OCI-LY3 (cell line): ENCODE measurements around the gene DCST1.
A peak's percentile ranks its signal among the peaks of the same experiment; 100 is the strongest.

Experiments used
- H2AFZ ChIP-seq: fragments of 200-600, 300-600 bp; shearing (Covaris generic); 2 replicates; pipeline ENCODE4 v1.6.0; 2014; ENCODE audit warnings: antibody characterized with exemption, low read depth, low read length
- H3K27ac ChIP-seq: fragments of 200-600, 300-600 bp; sonication (generic); 2 replicates; pipeline ENCODE4 v1.5.1; 2014; ENCODE audit warnings: mild to moderate bottlenecking, low read length, moderate library complexity, mixed read lengths
- H3K27me3 ChIP-seq: fragments of 200-600, 300-600 bp; sonication (generic); 2 replicates; pipeline ENCODE4 v1.6.1; 2014; ENCODE audit warnings: low read depth, low read length, mixed read lengths
- H3K36me3 ChIP-seq: fragments of 200-600, 300-600 bp; sonication (generic); replicated peaks from 2 replicates; pipeline ENCODE3; 2014; ENCODE audit warnings: low read depth, low read length, mixed read lengths
- H3K4me1 ChIP-seq: fragments of 300-600, 200-600 bp; sonication (generic); 2 replicates; pipeline ENCODE4 v1.6.1; 2014; ENCODE audit warnings: low read length, mixed read lengths
- H3K4me2 ChIP-seq: fragments of 200-600, 300-600 bp; sonication (generic); 2 replicates; pipeline ENCODE4 v1.6.1; 2014; ENCODE audit warnings: low read length, mixed read lengths
- H3K4me3 ChIP-seq: fragments of 300-600, 200-600 bp; sonication (generic); 2 replicates; pipeline ENCODE4 v1.5.1; 2014; ENCODE audit warnings: antibody characterized with exemption, mild to moderate bottlenecking, low read length, moderate library complexity
- H3K79me2 ChIP-seq: fragments of 300-600, 200-600 bp; shearing (Covaris generic); 2 replicates; pipeline ENCODE4 v1.6.1; 2014; ENCODE audit warnings: mild to moderate bottlenecking, low read length, mixed read lengths
- H3K9ac ChIP-seq: fragments of 300-600, 200-600 bp; shearing (Covaris generic); 2 replicates; pipeline ENCODE4 v1.6.0; 2014; ENCODE audit warnings: mild to moderate bottlenecking, low read length, moderate library complexity
- H3K9me3 ChIP-seq: fragments of 200-600, 300-600 bp; shearing (Covaris generic); 2 replicates; pipeline ENCODE4 v1.6.1; 2014; ENCODE audit warnings: low read length, mixed read lengths; ENCODE audit not compliant: insufficient read depth
- H4K20me1 ChIP-seq: fragments of 200-600, 300-600 bp; sonication (generic); 2 replicates; pipeline ENCODE4 v1.6.1; 2016; ENCODE audit warnings: low read length, mixed read lengths; ENCODE audit not compliant: insufficient read depth
- CTCF ChIP-seq: fragments of 200-600, 300-600 bp; sonication (generic); IDR thresholded peaks from 2 replicates; pipeline ENCODE4 v1.5.1; 2014; ENCODE audit warnings: antibody characterized with exemption, low read length, low read depth
- EZH2phosphoT487 ChIP-seq: fragments of 200-600 bp; shearing (Covaris generic); IDR thresholded peaks from 2 replicates; pipeline ENCODE4 v1.6.1; 2018; ENCODE audit warnings: antibody characterized with exemption, mixed run types, low read depth

DCST1 gene

DNA sequence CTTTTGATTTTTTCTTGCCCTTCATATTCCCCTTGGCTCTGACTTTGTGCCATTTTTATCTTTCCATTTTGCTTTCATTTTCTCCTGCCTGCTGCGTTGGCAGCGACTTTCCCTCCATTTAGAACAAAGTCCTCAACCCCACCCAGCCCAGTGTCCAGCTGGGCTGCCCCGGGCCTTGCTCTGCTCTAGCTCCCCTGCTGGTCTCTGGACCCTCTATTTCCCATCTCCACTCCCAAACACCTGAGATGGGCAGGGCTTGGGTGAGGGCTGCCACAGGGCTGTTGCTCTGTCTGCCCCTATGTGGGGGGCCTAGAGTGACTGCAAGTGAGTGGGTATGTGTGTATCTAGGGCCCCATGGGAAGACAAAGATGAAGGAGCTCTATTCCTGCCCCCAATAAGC is 10.2 kb downstream of the DCST1 start:
- H3K9me3 ChIP-seq = no peaks in the 10 kb centered on the region
- H3K27me3 ChIP-seq = peaks cover 5% of the 10 kb centered on the region
- H4K20me1 ChIP-seq = no peaks in the 10 kb centered on the region
- TF ChIP-seq EZH2phosphoT487 (no peak), CTCF (no peak)
- H3K27ac ChIP-seq = no peak overlapping the region
- no peaks in the 10 kb centered on the region for H3K79me2 ChIP-seq
- no peak overlapping the region for H3K4me2 ChIP-seq
- H2AFZ ChIP-seq = no peak overlapping the region
- H3K4me1 ChIP-seq = no peaks in the 10 kb centered on the region
- H3K4me3 ChIP-seq = no peak overlapping the region
- H3K9ac ChIP-seq = no peak overlapping the region
- no peaks in the 10 kb centered on the region for H3K36me3 ChIP-seq

GRCh38 chr1:155044365-155044764 is 10.7 kb downstream of the DCST1 start:
- H3K4me3 ChIP-seq = no peak overlapping the region
- no peak overlapping the region for H3K9ac ChIP-seq
- H3K27ac ChIP-seq = no peak overlapping the region
- H3K4me2 ChIP-seq = no peak overlapping the region
- H3K79me2 ChIP-seq = no peaks in the 10 kb centered on the region
- H3K27me3 ChIP-seq = no peaks in the 10 kb centered on the region
- TF ChIP-seq EZH2phosphoT487 = no peak
- no peak for TF ChIP-seq CTCF
- H2AFZ ChIP-seq = peak overlapping the region; percentile 35; the same call in 1 of the 2 replicates
- no peaks in the 10 kb centered on the region for H4K20me1 ChIP-seq
- H3K4me1 ChIP-seq = no peaks in the 10 kb centered on the region
- no peaks in the 10 kb centered on the region for H3K36me3 ChIP-seq
- H3K9me3 ChIP-seq = no peaks in the 10 kb centered on the region

DNA sequence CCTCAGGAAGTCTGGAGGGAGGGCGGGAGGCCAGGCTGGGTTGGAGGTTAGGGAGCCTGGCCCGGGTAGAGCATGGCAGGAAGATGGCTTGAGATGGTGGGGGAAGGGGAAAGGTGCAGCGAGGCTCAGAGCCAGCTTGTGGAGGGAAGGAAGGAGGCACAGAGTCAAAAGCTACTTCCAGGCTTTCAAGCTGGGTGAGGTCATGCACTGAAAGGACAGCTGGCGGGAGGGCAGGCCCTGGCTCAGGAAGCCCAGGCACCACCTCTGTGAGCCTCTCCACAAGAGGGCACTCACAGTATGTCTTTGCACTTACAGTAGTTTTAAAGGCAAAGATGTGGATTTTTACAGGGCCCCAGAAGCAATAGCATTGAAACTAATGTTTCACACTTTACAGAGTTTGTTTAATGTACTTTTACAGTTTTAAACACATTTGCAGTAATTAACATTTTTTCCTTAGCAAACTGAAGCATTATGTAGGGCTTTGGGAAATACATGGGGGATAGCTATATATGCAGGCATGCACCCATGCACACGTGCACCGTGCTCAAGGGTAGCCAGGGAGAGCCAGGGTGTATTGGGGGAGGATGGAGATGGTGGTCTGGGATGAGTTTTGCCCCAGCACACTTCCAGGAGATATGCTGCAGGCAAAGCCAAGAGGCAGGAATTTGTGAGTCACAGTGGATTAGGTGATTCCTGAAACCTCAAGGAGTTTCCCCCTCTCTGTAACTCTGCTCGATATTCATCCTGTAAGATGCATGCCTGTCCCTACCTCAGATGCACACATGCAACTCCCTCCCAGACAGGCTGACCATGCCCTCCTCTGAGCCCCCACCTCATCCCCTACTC is 11.4 kb downstream of the DCST1 start:
- TF ChIP-seq EZH2phosphoT487 (no peak), CTCF (peak; percentile 88)
- Histone ChIP-seq H3K9me3 (no peaks in the 10 kb centered on the region), H3K36me3 (no peaks in the 10 kb centered on the region), H3K79me2 (no peaks in the 10 kb centered on the region), H3K4me2 (no peak overlapping the region), H3K27me3 (no peaks in the 10 kb centered on the region), H3K27ac (no peak overlapping the region), H3K4me3 (no peak overlapping the region), H4K20me1 (no peaks in the 10 kb centered on the region), H2AFZ (peak overlapping the region; percentile 35; the same call in 1 of the 2 replicates), H3K4me1 (peaks cover 4% of the 10 kb centered on the region), H3K9ac (no peak overlapping the region)

- Histone ChIP-seq H3K9me3 (no peaks in the 10 kb centered on the region), H2AFZ (no peak overlapping the region), H3K27ac (no peak overlapping the region), H3K4me2 (no peak overlapping the region), H3K9ac (no peak overlapping the region), H3K4me1 (peaks cover 17% of the 10 kb centered on the region), H3K27me3 (no peaks in the 10 kb centered on the region), H3K79me2 (no peaks in the 10 kb centered on the region), H3K4me3 (no peak overlapping the region), H3K36me3 (peaks cover 5% of the 10 kb centered on the region), H4K20me1 (no peaks in the 10 kb centered on the region)
- TF ChIP-seq EZH2phosphoT487 (no peak), CTCF (no peak)
Measured at GRCh38 chr1:155048449-155049334, 15.1 kb downstream of the DCST1 start.
